ENCODE measurements around the gene TJP1. TPM values are rescaled to one million over a fixed set of nuclear protein-coding genes. Genes with fewer than 3 reads are reported as not detected.

TJP1 gene
- total RNA-seq, 1 experiment from 2014 or later = 44.3 TPM

DNA sequence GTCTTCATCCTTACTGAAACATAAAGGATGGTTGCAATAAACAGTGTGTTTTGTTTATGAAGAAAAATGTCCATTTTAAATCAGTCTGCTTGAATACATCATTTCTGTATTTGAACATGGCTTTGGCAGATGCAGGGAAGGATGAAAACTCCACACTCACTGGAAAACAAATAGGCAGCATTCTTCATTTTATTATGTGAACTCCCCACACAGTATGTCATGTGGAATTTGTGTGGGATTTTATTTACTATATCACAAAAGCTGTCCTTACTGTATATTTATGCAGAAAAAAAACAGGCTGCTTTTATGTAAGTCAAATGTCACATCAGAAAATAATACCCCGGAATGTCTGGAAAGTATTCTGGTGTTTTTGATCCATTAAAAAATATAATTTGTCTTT is 44.1 kb upstream of the TJP1 start:
- H3K4me3 Mint-ChIP-seq (ENCODE audit: low read depth, unreplicated experiment) = no peak overlapping the region
- H3K27me3 Mint-ChIP-seq (ENCODE audit: unreplicated experiment) = no peaks in the 10 kb centered on the region
- CTCF ChIA-PET = no interaction called here
- H3K4me1 Mint-ChIP-seq (ENCODE audit: low read depth, unreplicated experiment) = no peaks in the 10 kb centered on the region
- BruUV-seq (replicated peaks) = no TSS peak
- no peaks in the 10 kb centered on the region for H3K36me3 Mint-ChIP-seq (ENCODE audit: insufficient read depth, unreplicated experiment)
- H3K27ac Mint-ChIP-seq (ENCODE audit: unreplicated experiment) = no peak overlapping the region
- no peak for DNase-seq
- no peaks in the 10 kb centered on the region for H3K9me3 Mint-ChIP-seq (ENCODE audit: low read depth, unreplicated experiment)
- intact Hi-C loops (cut with micrococcal nuclease; ENCODE audit: unreplicated experiment) = no loop called here
- no peak for TF ChIP-seq CTCF (IDR thresholded peaks at IDR 0.05; ENCODE audit: unreplicated experiment)

DNA sequence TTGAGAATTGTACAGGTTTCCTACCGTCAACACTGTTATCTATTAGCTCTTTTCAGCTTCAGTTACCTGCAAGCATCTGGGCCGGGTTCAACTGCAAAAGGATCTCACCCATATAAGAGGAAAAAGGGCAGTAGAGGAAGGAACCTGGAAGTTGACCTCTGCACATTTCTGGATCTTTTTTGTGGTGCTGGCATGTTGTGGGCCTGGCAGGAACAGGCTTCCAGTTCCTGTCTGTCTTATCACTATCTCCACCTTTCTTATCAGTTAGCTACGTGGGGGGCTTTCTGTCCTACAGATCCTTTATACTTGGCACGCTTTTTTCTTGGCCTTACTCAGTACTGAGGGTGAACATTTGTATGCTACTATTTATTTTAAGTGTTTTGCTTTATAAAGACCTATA is 42.2 kb upstream of the TJP1 start:
- CTCF ChIA-PET = no interaction called here
- Mint-ChIP-seq H3K4me1 (ENCODE audit: low read depth, unreplicated experiment) (no peaks in the 10 kb centered on the region), H3K4me3 (ENCODE audit: low read depth, unreplicated experiment) (no peak overlapping the region), H3K9me3 (ENCODE audit: low read depth, unreplicated experiment) (no peaks in the 10 kb centered on the region), H3K36me3 (ENCODE audit: insufficient read depth, unreplicated experiment) (no peaks in the 10 kb centered on the region), H3K27me3 (ENCODE audit: unreplicated experiment) (no peaks in the 10 kb centered on the region), H3K27ac (ENCODE audit: unreplicated experiment) (no peak overlapping the region)
- no peak for TF ChIP-seq CTCF (IDR thresholded peaks at IDR 0.05; ENCODE audit: unreplicated experiment)
- intact Hi-C loops (cut with micrococcal nuclease; ENCODE audit: unreplicated experiment) = no loop called here
- no peak for DNase-seq
- no TSS peak for BruUV-seq (replicated peaks)

DNA sequence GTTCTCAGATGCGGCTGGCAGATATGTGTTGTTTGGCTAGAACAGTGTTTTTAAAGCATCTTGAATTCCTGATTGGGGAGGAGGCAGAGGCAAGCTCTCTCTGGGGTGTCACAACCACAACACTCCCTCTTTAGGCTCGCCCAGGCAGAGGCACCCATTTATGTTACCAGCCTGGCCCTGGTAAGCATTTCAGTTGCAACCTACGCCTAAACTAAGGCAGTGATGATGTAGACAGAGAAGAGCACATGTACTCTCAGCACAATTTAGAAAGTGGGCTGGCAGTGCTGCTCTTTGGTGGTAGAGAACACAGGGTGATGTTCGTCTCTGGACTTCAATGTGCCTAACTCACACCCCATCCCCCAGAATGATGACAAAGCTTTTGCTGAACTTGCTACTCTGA is 41.2 kb upstream of the TJP1 start:
- BruUV-seq (replicated peaks) = no TSS peak
- CTCF ChIA-PET = no interaction called here
- intact Hi-C loops (cut with micrococcal nuclease; ENCODE audit: unreplicated experiment) = no loop called here
- Mint-ChIP-seq H3K27me3 (ENCODE audit: unreplicated experiment) (no peaks in the 10 kb centered on the region), H3K9me3 (ENCODE audit: low read depth, unreplicated experiment) (no peaks in the 10 kb centered on the region), H3K27ac (ENCODE audit: unreplicated experiment) (no peak overlapping the region), H3K36me3 (ENCODE audit: insufficient read depth, unreplicated experiment) (no peaks in the 10 kb centered on the region), H3K4me3 (ENCODE audit: low read depth, unreplicated experiment) (no peak overlapping the region), H3K4me1 (ENCODE audit: low read depth, unreplicated experiment) (no peaks in the 10 kb centered on the region)
- no peak for DNase-seq
- no peak for TF ChIP-seq CTCF (IDR thresholded peaks at IDR 0.05; ENCODE audit: unreplicated experiment)

GRCh38 chr15:29862271-29862670 is 40.0 kb upstream of the TJP1 start:
- intact Hi-C loops (cut with micrococcal nuclease; ENCODE audit: unreplicated experiment) = no loop called here
- no peak overlapping the region for H3K4me3 Mint-ChIP-seq (ENCODE audit: low read depth, unreplicated experiment)

More at GRCh38 chr15:29862271-29862670, 40.0 kb upstream of the TJP1 start:
- H3K9me3 Mint-ChIP-seq (ENCODE audit: low read depth, unreplicated experiment) = no peaks in the 10 kb centered on the region
- H3K36me3 Mint-ChIP-seq (ENCODE audit: insufficient read depth, unreplicated experiment) = no peaks in the 10 kb centered on the region
- TF ChIP-seq CTCF (IDR thresholded peaks at IDR 0.05; ENCODE audit: unreplicated experiment) = no peak
- H3K4me1 Mint-ChIP-seq (ENCODE audit: low read depth, unreplicated experiment) = no peaks in the 10 kb centered on the region
- H3K27ac Mint-ChIP-seq (ENCODE audit: unreplicated experiment) = no peak overlapping the region
- CTCF ChIA-PET = no interaction called here
- H3K27me3 Mint-ChIP-seq (ENCODE audit: unreplicated experiment) = no peaks in the 10 kb centered on the region
- BruUV-seq (replicated peaks) = no TSS peak
- no peak for DNase-seq
